LNCAP (cell line): Measurements from ENCODE around the gene PROSER2.

Experiments used
- CTCF ChIP-seq: fragments of 450-650 bp; IDR thresholded peaks from 2 replicates; pipeline ENCODE4 v1.5.1; 2017; ENCODE audit warnings: mild to moderate bottlenecking

Gene PROSER2

DNA sequence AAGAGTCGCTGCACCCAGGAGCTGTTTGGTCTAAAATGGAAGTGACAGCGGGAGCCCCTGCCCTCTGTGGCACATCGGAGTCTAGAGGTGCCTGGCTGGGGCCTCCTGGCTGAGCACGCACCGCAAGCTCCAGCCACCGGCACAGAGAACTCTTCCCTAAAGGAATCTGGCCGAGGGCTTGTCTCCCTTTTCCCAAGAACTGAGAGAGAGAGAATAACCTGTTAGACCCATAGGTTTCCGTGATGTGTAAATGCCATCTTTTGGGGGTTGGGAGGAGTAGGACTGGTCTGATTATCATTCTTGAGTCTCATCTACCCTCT, 47.3 kb downstream of the PROSER2 start:
- no peak for TF ChIP-seq CTCF

- TF ChIP-seq CTCF = no peak
Measured at GRCh38 chr10:11870900-11871400, 47.8 kb downstream of the PROSER2 start.

- TF ChIP-seq CTCF = no peak
Measured at GRCh38 chr10:11871466-11871865, 48.3 kb downstream of the PROSER2 start.

- TF ChIP-seq CTCF = no peak
Measured at GRCh38 chr10:11874568-11875493, 51.7 kb downstream of the PROSER2 start.

- TF ChIP-seq CTCF = no peak
Measured at GRCh38 chr10:11875494-11876281, 52.5 kb downstream of the PROSER2 start.

DNA sequence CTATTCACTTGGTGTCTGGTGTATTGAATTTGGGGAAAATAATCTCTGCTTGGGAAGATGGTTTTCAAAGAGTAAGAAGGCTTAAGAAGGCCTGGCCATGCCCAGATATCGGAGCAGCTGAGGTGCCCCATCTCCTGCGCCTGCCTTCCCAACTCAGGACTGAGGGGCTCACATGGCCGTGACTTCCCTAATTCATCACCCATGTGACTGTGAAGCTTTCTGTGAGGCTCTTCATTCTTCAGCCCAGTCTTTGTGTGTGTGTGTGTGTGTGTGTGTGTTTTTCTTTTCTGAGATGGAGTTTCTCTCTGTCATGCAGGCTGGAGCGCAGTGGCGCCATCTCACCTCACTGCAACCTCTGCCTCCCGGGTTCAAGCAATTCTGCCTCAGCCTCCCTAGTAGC, 53.2 kb downstream of the PROSER2 start:
- no peak for TF ChIP-seq CTCF

DNA sequence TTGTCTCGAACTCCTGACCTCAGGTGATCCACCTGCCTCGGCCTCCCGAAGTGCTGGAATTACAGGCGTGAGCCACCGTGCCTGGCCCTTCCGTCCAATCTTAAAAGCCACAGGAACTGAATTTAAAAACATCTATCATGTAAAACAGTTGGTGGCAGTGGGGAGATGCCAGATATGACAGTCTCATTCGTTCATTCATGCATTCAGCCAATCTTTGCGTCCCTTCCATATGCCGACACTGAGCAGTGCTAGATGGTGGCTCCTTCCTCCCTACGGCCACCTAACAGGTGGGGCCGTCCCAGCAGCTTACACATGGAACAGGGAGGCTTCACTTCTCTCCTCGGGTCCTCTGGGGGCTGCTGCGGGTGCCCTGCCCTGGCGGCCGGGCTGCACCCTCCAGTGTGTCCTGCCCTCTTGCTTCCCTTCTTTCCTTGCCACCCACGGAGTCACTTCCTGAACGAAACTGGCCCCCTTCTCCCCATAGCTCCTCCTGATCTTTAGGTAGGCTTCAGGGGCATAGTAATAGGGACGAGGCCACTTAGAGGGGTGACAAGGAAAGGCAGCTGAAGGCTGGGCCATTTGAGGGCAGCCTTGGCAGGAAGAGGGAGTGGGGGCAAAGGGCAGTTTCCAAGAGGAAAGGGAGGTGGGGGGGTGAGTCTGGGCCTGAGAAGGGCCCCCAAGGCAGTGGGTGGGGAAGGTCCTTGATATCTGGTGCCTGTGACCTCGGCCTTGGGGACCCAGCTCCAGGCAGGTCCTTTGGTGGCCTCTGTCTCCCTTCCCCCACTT, 53.8 kb downstream of the PROSER2 start:
- TF ChIP-seq CTCF = no peak
